NB4 (cell line): ENCODE results near the gene IFT80.

ENCODE experiments used
- CTCF ChIP-seq: IDR thresholded peaks from one replicate; pipeline ENCODE4 v1.5.1; 2012; ENCODE audit warnings: low read depth, low read length
- MAX ChIP-seq: IDR thresholded peaks from 2 replicates; pipeline ENCODE4 v1.6.1; 2011; ENCODE audit warnings: low read depth, low read length

- TF ChIP-seq MAX (no peak), CTCF (no peak)
Measured at GRCh38 chr3:160434071-160434470, 35.0 kb upstream of the IFT80 start.
